HG02610 (cell line): ENCODE data around the gene FAM131C.
"Not testable (repeated sequence)": the region's sequence is repeated elsewhere in the genome, so short reads cannot be mapped to it uniquely, and the experiment has no call there.

Source experiments
- ATAC-seq: cut with Tn5 transposase; IDR thresholded peaks from one replicate; pipeline ENCODE4 v1.9.1; 2021; ENCODE audit warnings: mild to moderate bottlenecking, moderate library complexity; ENCODE audit not compliant: unreplicated experiment

FAM131C gene

GRCh38 chr1:16107039-16107438 is 33.6 kb upstream of the FAM131C start:
- ATAC-seq: not testable (repeated sequence)

- ATAC-seq: no peak
Observed at GRCh38 chr1:16101623-16102022, 28.2 kb upstream of the FAM131C start.

GRCh38 chr1:16099412-16099811 is 26.0 kb upstream of the FAM131C start:
- no peak for ATAC-seq

- ATAC-seq: no peak
Observed at GRCh38 chr1:16095447-16095846, 22.0 kb upstream of the FAM131C start.

GRCh38 chr1:16094453-16095158 is 21.2 kb upstream of the FAM131C start:
- ATAC-seq: no peak

- no peak for ATAC-seq
Observed at GRCh38 chr1:16093611-16094010, 20.2 kb upstream of the FAM131C start.

GRCh38 chr1:16092923-16093511 is 19.6 kb upstream of the FAM131C start:
- no peak for ATAC-seq

GRCh38 chr1:16092097-16092922 is 18.9 kb upstream of the FAM131C start:
- no peak for ATAC-seq

GRCh38 chr1:16091296-16091695 is 17.8 kb upstream of the FAM131C start:
- ATAC-seq: no peak

- ATAC-seq: no peak
Observed at GRCh38 chr1:16090076-16090826, 16.8 kb upstream of the FAM131C start.

GRCh38 chr1:16088996-16089395 is 15.5 kb upstream of the FAM131C start:
- no peak for ATAC-seq

GRCh38 chr1:16088351-16088911 is 15.0 kb upstream of the FAM131C start:
- ATAC-seq: no peak

- ATAC-seq: no peak
Observed at GRCh38 chr1:16087733-16088132, 14.3 kb upstream of the FAM131C start.

- no peak for ATAC-seq
Observed at GRCh38 chr1:16085522-16085921, 12.1 kb upstream of the FAM131C start.

GRCh38 chr1:16083486-16083885 is 10.0 kb upstream of the FAM131C start:
- ATAC-seq: no peak

GRCh38 chr1:16082283-16083038 is 9.0 kb upstream of the FAM131C start:
- ATAC-seq: no peak

- no peak for ATAC-seq
Observed at GRCh38 chr1:16081636-16082035, 8.2 kb upstream of the FAM131C start.

GRCh38 chr1:16080422-16081150 is 7.1 kb upstream of the FAM131C start:
- no peak for ATAC-seq

GRCh38 chr1:16078925-16079656 is 5.6 kb upstream of the FAM131C start:
- ATAC-seq: peak; percentile 68
